Parathyroid adenoma (tissue), 2 donors: ENCODE results near the gene GNAO1.

Experiments used
- H2AFZ ChIP-seq: fragments of 300-600 bp; sonication (generic); one replicate; pipeline ENCODE4 v1.7.0; 2017; ENCODE audit warnings: antibody characterized with exemption, mild to moderate bottlenecking
- H3K27ac ChIP-seq: fragments of 300-600 bp; sonication (generic); one replicate; pipeline ENCODE4 v1.7.0; 2017
- H3K27me3 ChIP-seq: fragments of 300-600 bp; sonication (generic); one replicate; pipeline ENCODE4 v1.7.0; 2017; ENCODE audit warnings: low read length; ENCODE audit not compliant: control insufficient read depth, insufficient read depth
- H3K36me3 ChIP-seq: fragments of 300-600 bp; sonication (generic); one replicate; pipeline ENCODE4 v1.7.0; 2017; ENCODE audit warnings: low read length; ENCODE audit not compliant: control insufficient read depth, insufficient read depth
- H3K4me1 ChIP-seq: fragments of 300-600 bp; sonication (generic); one replicate; pipeline ENCODE4 v1.7.0; 2017; ENCODE audit warnings: control low read depth
- H3K4me2 ChIP-seq: fragments of 300-600 bp; sonication (generic); one replicate; pipeline ENCODE4 v1.7.0; 2017; ENCODE audit warnings: low read length
- H3K4me3 ChIP-seq: fragments of 300-600 bp; sonication (generic); one replicate; pipeline ENCODE4 v1.7.0; 2017; ENCODE audit warnings: low read depth, low read length
- H3K79me2 ChIP-seq: fragments of 300-600 bp; sonication (generic); one replicate; pipeline ENCODE4 v1.7.0; 2017; ENCODE audit warnings: control low read depth
- H3K9ac ChIP-seq: fragments of 300-600 bp; sonication (generic); one replicate; pipeline ENCODE4 v1.7.0; 2017; ENCODE audit warnings: mild to moderate bottlenecking
- H3K9me3 ChIP-seq: fragments of 300-600 bp; sonication (generic); one replicate; pipeline ENCODE4 v1.7.0; 2017; ENCODE audit warnings: low read length; ENCODE audit not compliant: control insufficient read depth
- CTCF ChIP-seq: fragments of 300-600 bp; sonication (generic); IDR thresholded peaks from one replicate; pipeline ENCODE4 v1.7.0; 2017; ENCODE audit warnings: antibody characterized with exemption, mild to moderate bottlenecking
- donor health status: primary hyperparathyroidism.

GNAO1 gene

GRCh38 chr16:56273615-56274014 lies 82.3 kb downstream of the GNAO1 start:
- Histone ChIP-seq H3K9ac (no peak overlapping the region), H3K9me3 (no peaks in the 10 kb centered on the region), H3K4me1 (no peaks in the 10 kb centered on the region), H3K36me3 (no peaks in the 10 kb centered on the region), H2AFZ (no peak overlapping the region), H3K4me2 (no peak overlapping the region), H3K27me3 (no peaks in the 10 kb centered on the region), H3K27ac (no peak overlapping the region), H3K79me2 (peaks cover 11% of the 10 kb centered on the region), H3K4me3 (no peak overlapping the region)
- no peak for TF ChIP-seq CTCF

GRCh38 chr16:56274369-56274768 lies 83.1 kb downstream of the GNAO1 start:
- Histone ChIP-seq H3K9ac (no peak overlapping the region), H3K79me2 (peaks cover 8% of the 10 kb centered on the region), H3K27me3 (no peaks in the 10 kb centered on the region), H3K9me3 (no peaks in the 10 kb centered on the region), H2AFZ (no peak overlapping the region), H3K27ac (no peak overlapping the region), H3K36me3 (no peaks in the 10 kb centered on the region), H3K4me3 (no peak overlapping the region), H3K4me1 (no peaks in the 10 kb centered on the region), H3K4me2 (no peak overlapping the region)
- TF ChIP-seq CTCF, result no peak

GRCh38 chr16:56275076-56275475 lies 83.8 kb downstream of the GNAO1 start:
- no peak overlapping the region for H3K27ac ChIP-seq

GRCh38 chr16:56275801-56276200 lies 84.5 kb downstream of the GNAO1 start:
- Histone ChIP-seq H3K4me1 (no peaks in the 10 kb centered on the region), H3K27ac (no peak overlapping the region), H3K4me3 (no peak overlapping the region), H3K36me3 (no peaks in the 10 kb centered on the region), H3K9me3 (no peaks in the 10 kb centered on the region), H2AFZ (no peak overlapping the region), H3K79me2 (peaks cover 8% of the 10 kb centered on the region), H3K27me3 (no peaks in the 10 kb centered on the region), H3K4me2 (no peak overlapping the region), H3K9ac (no peak overlapping the region)
- no peak for TF ChIP-seq CTCF

More at GRCh38 chr16:56275076-56275475, 83.8 kb downstream of the GNAO1 start:
- no peak for TF ChIP-seq CTCF
- no peaks in the 10 kb centered on the region for H3K9me3 ChIP-seq
- H3K4me3 ChIP-seq, result no peak overlapping the region
- no peaks in the 10 kb centered on the region for H3K36me3 ChIP-seq
- H3K9ac ChIP-seq, result no peak overlapping the region
- no peak overlapping the region for H3K4me2 ChIP-seq
- no peaks in the 10 kb centered on the region for H3K27me3 ChIP-seq
- no peak overlapping the region for H2AFZ ChIP-seq
- H3K79me2 ChIP-seq, result peaks cover 8% of the 10 kb centered on the region
- no peaks in the 10 kb centered on the region for H3K4me1 ChIP-seq

GRCh38 chr16:56277075-56277474 lies 85.8 kb downstream of the GNAO1 start:
- H3K4me2 ChIP-seq, result no peak overlapping the region
- no peak for TF ChIP-seq CTCF
- H3K9me3 ChIP-seq, result no peaks in the 10 kb centered on the region
- H3K27ac ChIP-seq, result no peak overlapping the region
- H3K9ac ChIP-seq, result no peak overlapping the region
- H3K4me1 ChIP-seq, result no peaks in the 10 kb centered on the region
- no peaks in the 10 kb centered on the region for H3K36me3 ChIP-seq
- peaks cover 8% of the 10 kb centered on the region for H3K79me2 ChIP-seq
- no peaks in the 10 kb centered on the region for H3K27me3 ChIP-seq
- H3K4me3 ChIP-seq, result no peak overlapping the region
- no peak overlapping the region for H2AFZ ChIP-seq
